ENCODE data around the gene BLMH. TPM values are rescaled to one million over a fixed set of nuclear protein-coding genes. Genes with fewer than 3 reads are reported as not detected.
A peak's percentile ranks its signal among the peaks of the same experiment; 100 is the strongest.

The BLMH gene
- 37.3 TPM for polyA plus RNA-seq (ENCODE audit: insufficient read length)

GRCh38 chr17:30291543-30292285 is at the start of gene BLMH:
BLMH (minus strand) TSS chr17:30291944; CDS start chr17:30291819, 125 bp downstream.
- DNase-seq: peak; percentile 88

GRCh38 chr17:30340801-30341356 is 49.1 kb upstream of the BLMH start:
- DNase-seq: no peak

GRCh38 chr17:30339086-30339485 is 47.3 kb upstream of the BLMH start:
- DNase-seq: no peak

GRCh38 chr17:30337393-30337999 is 45.8 kb upstream of the BLMH start:
- no peak for DNase-seq

- no peak for DNase-seq
These were observed 44.8 kb upstream of the BLMH start for GRCh38 chr17:30336369-30337171.

- no peak for DNase-seq
These were observed 42.7 kb upstream of the BLMH start for GRCh38 chr17:30334421-30334820.

- no peak for DNase-seq
These were observed 42.0 kb upstream of the BLMH start, which contains the start of gene TMIGD1 for GRCh38 chr17:30333503-30334360. TMIGD1 (minus strand) TSS chr17:30334057; CDS start chr17:30332133, 1,924 bp downstream.

GRCh38 chr17:30332057-30332542 is 40.4 kb upstream of the BLMH start:
- DNase-seq: no peak

GRCh38 chr17:30326809-30327208 is 35.1 kb upstream of the BLMH start:
- DNase-seq: no peak

- DNase-seq: no peak
These were observed 33.0 kb upstream of the BLMH start for GRCh38 chr17:30324723-30325122.

GRCh38 chr17:30323895-30324319 is 32.2 kb upstream of the BLMH start:
- DNase-seq: no peak

GRCh38 chr17:30323262-30323894 is 31.6 kb upstream of the BLMH start:
- DNase-seq: no peak

- DNase-seq: no peak
These were observed 29.6 kb upstream of the BLMH start for GRCh38 chr17:30321314-30321713.

GRCh38 chr17:30318155-30318554 is 26.4 kb upstream of the BLMH start:
- DNase-seq: no peak

- no peak for DNase-seq
These were observed 25.0 kb upstream of the BLMH start for GRCh38 chr17:30316736-30317135.

GRCh38 chr17:30315106-30315505 is 23.4 kb upstream of the BLMH start:
- DNase-seq: no peak

- no peak for DNase-seq
These were observed 22.7 kb upstream of the BLMH start for GRCh38 chr17:30314474-30314873.

- DNase-seq: no peak
These were observed 20.5 kb upstream of the BLMH start for GRCh38 chr17:30312226-30312625.

- no peak for DNase-seq
These were observed 18.8 kb upstream of the BLMH start for GRCh38 chr17:30310562-30310961.

GRCh38 chr17:30309591-30309990 is 17.8 kb upstream of the BLMH start:
- DNase-seq: no peak

- no peak for DNase-seq
These were observed 16.7 kb upstream of the BLMH start for GRCh38 chr17:30308406-30308805.

All from hindlimb muscle (tissue), 1 donor.